GM21526 (cell line): ENCODE results near the gene CDK5R1.
A peak's percentile ranks its signal among the peaks of the same experiment; 100 is the strongest.

Experiments
- ATAC-seq: cut with Tn5 transposase; IDR thresholded peaks from one replicate; pipeline ENCODE4 v1.9.1; 2021; ENCODE audit warnings: moderate library complexity; ENCODE audit not compliant: unreplicated experiment, low FRiP score

Gene CDK5R1

DNA sequence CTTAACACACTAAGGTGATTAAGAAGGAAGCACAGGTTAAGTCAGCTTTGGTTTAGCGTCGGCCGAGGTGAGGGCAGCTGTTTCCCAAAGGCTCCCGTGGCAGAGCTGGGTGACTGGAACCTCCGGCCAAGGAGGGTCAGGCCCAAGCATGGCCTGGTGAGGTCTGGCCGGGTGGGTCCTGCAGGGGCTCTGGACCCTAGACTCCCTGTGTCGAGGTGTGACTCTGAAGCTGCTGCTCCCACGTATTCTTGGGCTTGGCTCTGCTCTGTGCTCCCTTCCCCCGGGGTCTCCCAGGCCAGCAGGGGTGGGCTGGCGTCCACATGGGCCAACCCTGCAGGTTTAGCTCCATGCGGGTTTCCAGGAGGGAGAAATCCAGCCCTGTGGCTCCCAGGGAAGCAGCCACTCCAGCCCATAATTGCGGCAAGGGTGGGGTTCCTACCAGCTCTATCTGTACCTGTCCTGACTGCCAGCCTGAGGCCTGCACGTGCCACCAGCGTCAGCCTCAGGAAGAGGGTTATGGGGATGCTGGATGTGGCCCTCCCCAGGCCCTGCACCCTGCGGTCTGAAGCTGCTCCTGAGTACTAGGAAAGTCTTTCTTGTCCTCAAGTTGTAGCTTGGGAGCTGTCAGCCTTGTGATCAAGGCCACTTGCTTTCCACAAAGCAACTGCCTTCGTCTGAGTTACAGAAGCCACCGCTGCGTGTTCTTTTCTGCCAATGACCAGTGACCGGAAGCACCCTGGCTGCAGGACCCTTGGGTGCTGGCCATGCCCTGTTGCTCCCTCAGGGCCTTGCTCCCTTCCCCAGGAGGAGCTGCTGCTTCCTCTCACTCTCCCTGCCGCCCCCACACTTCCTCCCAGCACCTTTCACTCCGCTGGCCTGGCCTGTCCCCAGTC, 4.8 kb downstream of the CDK5R1 start:
- ATAC-seq, result no peak

DNA sequence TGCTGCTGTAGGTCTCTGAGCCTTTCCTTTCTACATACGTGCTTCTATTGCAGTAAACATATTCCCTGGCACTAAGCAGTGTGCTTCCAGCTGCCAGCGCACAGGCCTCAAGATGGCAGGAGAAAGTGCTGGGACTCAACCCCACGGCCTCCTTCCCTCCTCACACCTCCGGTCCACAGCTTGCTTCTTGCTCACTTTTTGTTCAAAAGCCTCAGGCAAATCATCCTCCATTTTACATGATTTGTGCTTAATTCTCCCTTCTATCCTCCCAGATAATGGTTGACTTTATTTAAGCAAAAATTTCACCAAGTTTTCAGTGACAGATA, 5.4 kb downstream of the CDK5R1 start:
- no peak for ATAC-seq

DNA sequence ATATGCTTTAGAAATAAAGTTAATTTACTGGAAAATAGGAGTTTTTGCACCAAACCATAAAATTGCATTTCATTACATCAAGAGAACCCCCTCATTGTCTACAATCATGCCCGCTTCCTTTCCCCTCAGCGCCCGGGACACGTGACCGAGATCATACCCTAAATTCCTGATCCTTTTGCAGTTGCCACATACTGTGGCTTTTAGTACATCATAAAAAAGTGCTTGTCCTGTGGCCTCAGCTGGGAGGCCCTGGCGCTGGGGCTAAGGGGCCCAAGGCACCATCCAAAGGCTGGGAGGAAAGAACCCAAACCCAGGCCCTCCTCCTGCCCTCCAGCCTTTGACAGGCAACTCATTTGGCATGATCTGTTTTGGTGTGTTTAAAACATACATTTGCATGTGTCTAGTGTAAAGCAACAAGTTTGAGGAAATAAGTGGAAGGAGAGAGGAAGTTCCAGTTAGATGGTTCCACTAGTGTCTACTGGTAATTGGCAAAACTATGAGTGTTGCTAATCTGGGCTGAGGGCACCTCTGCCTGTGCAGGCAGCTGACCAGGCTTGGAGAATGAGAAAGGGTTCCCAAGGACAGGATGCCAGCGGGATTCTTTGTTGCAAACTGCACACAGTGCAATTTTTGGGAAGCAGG, 6.0 kb downstream of the CDK5R1 start:
- ATAC-seq, result no peak

DNA sequence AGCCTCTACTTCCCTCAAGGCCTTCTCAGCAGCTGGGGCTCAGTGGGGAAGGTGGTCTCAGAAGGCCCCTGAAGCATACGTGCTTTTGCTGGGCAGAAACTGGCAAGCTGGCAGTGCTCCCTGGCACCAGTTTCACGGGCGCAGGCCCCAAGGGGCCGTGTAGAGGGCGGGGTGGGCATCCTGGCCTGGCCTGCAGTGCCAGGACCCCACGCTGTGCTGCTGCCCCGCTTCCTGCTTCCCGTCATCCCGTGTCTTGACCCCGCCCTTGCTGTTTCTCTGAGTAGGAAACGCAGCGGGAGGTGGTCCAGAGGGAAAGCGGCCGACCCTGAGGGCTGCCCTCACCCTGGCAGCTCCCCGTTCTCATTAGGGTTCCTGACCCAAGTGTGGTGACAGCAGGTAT, 6.8 kb downstream of the CDK5R1 start:
- ATAC-seq, result no peak

DNA sequence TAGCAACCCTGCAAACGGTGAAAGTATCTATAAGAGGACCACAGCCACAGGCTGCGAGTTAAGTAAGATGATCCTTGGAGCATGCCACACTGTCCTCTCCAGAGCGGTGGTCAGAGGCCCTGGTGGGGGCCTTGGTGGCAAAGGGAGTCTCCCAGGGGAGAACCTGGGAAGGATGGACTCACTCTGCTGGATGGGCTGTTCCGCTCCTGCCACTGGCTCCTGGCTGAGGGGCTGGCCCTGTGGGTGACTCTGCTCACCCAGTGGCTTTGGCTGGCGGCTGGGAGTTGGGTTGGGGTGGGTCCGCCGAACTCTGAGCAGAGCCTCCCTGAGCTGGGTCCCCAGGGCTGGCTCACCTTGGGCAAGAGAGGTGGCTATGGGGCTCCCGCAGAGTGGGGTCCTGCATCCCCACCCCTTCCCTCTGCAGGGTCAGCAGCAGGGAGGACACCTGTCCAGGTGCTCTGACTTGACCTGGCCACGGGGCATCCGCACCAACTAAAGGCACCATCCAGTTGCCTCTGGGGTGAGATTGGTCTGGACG, 7.3 kb downstream of the CDK5R1 start:
- ATAC-seq, result no peak

DNA sequence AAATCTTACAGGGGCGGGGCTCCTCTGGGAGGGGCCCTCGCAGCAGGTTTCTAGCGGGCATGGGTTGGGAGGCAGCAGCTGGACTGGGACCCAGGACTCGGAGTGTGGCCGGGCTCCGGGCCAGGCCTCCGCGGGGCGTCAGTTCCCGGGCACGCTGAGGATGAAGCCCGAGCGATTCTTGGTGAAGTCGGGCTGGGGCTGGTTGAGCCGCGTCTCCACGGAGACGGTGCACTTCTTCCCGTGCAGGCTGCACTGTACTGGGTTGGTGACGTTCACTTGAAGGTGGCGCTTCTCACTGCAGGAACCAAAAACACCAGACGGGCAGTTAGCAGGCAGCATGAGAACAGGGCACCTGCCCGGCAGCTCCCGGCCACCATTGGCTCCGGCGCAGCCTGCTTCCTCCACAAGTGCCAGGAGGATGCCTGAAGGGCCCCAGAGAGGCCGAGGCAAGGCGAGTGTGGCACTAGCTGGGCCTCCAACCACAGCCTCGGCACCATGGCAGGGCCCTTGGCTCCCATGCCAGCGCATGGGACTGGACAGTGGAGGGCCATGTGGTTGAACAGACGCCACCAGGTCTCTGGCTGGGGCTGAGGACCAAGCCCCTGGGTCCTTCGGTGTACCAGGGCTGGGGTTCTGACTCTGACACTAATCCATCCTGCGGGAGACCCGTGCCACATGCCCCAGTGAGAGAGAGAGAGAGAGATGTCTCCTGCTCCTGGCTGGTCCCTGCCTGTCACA, 8.0 kb downstream of the CDK5R1 start:
- no peak for ATAC-seq

DNA sequence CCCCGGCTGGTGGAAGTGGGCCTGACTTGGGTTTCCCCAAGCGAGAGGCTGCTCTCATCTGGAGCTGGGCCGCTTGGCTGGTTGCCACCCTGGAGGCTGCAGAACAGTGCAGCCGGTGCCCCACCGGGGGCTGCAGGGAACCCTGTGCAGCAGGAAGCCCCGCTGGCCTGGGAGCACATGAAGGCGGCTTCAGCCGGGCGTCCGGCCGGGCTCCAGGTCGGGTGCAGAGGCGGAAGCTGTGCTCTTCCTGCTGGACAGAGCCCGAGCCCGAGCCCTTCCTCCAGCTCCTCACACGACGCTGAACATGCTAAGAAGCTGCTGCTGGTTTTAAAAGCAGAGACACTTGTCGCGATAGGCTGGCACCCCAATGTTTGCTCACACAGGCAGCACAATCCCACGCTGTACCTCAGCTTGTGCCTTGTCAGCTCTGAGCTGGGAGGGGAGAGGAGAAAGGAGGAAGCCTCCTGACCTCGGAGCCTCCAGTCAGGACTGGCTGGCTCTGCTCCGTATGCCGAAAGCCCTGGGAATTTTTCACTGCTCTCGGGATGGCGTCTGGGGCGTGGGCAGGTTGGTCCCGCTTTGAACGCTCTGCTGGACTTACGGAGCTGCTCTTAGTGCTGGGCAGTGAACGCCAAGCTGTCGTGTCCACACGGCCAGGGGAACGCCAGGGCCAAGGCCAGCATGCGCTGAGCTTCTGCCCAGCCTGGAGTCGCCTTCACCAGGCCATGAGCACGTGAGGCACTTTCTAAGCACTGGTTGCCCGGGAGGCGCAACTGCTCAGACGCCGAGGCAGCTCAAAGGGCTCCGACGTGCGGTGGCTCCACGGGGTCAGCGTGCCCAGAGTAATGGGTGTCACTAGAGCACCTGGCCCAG, 8.8 kb downstream of the CDK5R1 start:
- no peak for ATAC-seq

DNA sequence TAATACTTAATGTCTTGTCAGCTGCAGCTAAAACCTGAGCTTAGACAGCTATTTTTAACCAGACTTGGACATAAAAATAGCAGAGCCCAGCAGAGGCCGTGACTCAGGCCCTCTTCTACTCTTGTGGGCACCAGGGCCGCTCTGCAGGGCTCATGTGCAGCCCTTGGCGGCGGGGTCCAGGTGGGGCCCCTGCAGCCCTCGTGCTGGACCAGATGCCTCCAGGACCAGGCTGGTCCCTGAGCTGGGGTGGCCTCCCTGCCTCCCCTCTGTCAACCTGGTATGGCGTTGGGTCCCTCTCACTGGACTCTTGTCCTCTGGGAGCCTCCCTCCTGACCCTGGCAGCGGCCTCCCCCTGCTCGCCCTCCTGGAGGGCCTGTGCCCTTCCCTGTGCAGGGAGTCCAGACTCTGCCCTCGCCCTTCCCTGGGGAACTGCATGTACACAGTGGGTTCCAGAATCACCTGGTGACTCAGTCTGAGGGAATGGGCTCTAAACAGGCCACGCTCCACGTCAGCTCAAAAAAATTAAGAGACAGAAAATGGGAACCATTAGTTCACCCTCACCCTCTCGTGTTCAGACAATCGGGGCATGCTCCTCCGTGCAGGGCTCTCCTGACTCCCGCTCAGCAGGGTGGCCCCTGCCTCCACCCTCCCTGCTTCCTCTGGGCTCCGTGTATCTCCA, 9.7 kb downstream of the CDK5R1 start:
- no peak for ATAC-seq

DNA sequence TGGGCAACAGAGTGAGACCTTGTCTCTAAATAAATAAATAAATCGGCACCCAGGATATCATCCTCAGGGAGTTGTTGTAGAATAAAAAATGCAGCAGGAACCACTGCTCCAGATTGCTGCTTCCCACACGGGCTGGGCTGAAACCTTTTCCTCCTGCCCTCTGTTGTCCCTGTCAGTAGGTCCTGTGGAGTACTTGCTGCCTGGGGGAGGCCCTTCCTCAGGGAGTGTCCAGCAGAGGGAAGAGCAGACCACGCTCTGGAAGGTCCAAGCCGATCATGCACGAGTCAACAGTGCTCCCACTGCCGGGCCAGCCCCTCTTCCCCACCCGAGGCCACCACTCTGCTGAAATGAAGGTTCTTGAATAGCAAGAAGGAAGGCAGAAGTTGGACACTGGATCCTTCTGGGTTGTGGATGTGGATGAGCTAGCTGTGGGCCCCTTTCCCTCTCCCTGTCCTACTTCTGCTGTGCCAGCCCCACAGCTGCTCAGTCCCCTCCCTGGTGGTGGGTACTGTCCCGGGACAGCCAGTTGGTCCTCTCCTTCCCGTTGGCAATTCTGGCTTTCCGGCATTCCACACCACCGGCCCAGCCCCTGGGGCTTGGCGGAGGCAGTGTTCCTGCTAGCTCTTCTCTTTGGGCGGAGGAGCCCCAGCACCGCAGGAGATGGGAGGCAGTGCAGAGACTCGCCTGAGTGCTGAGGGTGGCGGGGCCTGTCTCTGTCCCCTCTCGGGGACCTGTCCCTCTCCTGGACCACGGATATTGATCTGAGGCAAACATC, 10.8 kb downstream of the CDK5R1 start:
- ATAC-seq, result no peak

DNA sequence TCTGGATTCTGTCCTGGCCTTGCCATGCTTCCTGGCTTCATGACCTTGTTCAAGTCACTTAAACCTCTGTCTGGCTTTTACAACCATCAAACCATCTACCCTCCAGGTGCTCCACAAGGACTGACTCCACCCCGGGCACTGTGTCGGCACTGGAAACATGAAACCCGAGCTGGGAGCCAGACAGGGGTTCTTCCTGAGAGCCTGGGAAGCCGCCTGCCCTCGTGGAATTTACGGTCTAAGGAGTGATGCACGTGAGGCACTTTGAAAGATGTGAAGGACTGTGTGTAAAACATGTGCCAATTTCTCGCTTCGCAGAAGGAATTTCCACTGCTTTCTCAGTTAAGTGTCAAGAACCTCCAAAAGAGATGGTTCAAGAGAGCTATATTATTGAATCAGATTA, 11.6 kb downstream of the CDK5R1 start:
- ATAC-seq, result no peak

DNA sequence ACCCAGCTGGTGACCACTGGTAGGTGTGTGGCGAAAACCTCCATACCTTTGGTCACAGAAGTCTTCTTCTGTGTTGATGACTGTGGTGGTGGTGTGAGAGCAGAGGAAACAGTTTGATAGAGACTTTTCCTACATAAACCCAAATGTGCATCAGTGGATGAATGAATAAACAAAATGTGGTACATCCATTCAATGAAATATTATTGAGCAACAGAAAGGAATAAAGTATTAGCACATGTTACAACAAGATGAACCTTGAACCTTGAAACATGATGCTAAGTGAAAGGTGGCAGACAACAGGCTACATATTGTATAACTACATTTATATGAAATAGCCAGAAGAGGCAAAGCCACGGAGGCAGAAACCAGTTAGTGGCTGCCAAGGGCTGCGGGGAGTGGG, 15.2 kb downstream of the CDK5R1 start:
- ATAC-seq, result no peak

DNA sequence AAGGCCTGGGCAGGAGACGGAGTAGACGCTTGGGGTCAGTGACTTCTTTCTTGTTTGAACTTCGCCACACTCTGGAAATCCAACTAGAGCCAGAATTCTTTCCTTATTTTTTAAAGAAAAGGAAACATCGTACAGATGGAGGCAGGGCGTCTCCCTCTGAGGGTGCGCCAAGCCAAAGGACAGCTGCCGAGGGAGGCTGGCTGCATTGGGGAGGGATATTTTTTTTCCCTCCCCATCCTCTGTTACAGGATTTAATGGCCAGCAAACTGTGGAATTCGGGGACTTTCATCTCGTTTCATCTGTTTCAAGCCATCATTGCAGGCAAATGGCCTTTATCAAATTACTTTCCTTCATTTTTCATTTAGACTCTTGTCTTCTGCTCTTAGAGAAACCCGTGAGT, 15.9 kb downstream of the CDK5R1 start:
- ATAC-seq, result no peak

DNA sequence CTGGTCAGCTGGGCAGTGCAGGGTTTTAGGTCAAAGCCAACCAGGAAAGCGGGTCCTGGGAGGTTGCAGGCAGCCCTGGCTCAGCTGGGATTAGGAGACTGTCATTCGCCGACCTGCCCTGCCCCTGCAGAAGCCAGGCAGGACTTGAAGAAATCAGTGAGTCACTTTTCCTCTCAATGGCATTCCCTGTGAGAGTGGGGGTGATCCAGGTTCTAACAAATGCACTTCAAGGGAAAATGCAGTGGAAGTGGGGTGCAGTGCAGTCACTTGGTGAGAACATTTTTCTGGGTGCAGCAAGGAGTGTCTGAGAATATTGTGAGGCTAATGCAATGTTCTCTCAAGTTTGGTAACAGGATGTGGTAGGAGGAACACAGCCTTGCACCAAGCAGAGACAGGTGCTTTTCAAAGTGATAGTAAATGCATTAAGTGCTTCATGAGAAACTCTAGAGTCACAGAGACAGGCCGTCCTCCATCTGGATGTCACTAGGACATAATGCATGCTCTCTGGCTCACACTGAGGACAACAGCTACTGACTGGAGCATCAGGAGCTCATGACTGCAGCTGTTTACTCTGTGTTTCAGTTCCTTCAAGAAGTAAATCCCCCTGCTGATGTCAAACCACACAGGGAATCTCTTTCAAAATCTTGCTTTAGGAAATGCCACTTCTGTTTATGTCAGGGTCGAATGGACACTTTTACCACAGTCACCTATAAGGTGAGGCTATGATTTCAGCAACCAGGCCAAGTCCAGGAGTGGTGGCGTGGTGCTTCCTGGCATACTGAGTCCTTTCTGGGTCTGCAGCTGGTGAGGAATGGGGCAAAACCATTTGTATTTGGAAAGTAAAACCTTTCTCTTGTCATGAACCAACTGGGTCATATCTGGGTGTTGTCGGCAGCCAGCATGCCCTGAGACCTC, 16.7 kb downstream of the CDK5R1 start:
- ATAC-seq, result peak; percentile 87

DNA sequence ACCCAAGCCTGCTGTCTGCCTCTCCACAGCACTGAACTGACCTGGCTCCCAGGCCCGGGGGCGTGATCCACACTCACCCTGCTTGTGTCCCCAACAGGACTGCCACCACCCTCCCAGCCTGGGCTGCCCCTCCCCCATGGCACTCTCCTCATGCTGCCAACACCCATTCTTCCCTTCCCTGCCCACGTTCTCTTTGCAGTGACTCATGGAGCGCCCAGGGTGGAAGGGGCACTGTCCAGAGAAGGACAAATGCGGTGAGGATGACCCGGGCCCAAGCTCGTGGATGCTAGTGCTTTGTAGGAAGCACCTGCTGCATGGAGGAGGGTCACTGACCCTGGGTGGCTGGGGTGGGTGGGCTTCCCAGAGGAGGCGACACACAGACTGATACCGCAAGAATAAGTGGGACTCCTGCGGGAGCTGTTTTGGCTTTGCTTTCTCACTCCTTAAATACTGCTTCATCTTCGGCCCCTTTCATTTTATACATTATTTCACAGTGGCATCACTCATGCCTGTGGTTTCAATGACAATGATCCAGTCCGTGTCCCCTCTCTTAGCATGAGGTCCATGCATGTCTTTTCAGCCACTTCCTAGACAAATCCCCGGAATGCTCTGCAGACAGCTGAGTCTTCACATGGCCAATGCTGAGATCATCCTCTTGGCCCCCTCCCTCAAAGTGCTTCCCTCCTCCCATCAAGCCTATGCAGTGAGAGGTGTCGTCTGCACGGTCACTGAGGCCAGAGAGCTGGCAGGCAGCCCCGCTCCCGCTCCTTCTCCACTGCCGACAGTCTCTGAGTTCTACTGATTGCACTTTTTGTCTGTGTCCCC, 17.6 kb downstream of the CDK5R1 start:
- peak; percentile 14 for ATAC-seq

DNA sequence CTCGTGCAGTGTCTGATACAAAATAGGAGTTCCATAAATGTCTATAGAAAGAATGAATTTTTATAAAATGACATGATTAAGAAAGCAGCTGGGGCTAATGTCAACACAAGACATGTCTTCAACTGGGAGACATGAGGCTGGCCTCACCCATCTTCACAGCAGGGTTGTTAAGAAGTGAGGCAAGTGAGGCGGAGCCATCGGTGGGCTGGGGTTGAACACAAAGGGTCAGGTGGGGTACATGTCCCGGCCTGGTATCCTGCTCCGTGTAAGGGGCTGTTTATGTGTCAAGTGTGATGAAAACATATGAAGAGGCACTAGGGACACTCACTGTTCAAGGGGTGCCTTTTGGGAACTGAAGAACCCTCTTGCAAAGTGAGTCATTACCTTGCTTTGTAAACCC, 22.1 kb downstream of the CDK5R1 start:
- ATAC-seq, result no peak

DNA sequence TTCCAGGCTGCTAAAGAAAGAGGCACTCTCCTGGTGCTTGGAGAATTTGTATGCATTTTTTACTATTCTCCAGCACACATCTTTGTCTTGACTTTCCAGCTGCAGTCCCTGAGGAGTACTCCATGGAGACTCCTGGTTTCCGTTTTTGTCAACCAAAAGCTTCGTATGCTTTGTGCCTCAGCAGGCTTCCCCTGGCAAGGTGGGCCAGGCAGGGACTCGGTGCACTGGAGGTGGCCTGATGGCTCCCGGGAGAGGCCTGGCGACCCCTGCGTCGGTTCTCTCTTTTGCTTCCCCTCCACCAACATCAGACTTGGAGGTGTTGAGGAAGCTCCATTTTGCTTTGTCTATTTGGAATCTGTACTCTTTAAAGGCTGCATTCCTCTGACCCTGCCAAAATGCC, 23.7 kb downstream of the CDK5R1 start:
- no peak for ATAC-seq

DNA sequence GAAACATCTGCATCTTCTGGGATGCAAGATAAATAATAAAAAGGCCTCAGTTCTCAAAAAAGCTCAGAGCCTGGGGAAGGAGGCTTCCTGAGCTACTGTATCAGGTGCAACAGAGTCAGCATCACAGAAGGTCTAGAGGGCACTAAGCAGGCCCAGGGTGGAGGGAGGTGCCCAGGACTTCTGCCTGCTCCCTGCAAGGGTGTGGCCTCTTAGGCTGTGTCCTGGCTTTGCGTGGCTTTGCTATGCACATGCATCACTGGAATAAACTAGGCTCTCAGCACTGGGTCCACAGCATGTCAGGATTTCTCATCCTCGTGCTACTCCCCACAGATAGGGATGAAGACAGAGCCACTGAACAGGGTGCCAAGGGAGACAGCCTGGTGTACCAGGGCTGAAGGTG, 25.5 kb downstream of the CDK5R1 start:
- ATAC-seq, result no peak
